HG03558 (cell line): ENCODE results near the gene RPP25L.

Source experiments
- ATAC-seq: cut with Tn5 transposase; IDR thresholded peaks from one replicate; pipeline ENCODE4 v1.9.1; 2021; ENCODE audit warnings: moderate number of reproducible peaks; ENCODE audit not compliant: unreplicated experiment; ENCODE audit errors: extremely low read depth

RPP25L gene, protein sequence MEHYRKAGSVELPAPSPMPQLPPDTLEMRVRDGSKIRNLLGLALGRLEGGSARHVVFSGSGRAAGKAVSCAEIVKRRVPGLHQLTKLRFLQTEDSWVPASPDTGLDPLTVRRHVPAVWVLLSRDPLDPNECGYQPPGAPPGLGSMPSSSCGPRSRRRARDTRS

DNA sequence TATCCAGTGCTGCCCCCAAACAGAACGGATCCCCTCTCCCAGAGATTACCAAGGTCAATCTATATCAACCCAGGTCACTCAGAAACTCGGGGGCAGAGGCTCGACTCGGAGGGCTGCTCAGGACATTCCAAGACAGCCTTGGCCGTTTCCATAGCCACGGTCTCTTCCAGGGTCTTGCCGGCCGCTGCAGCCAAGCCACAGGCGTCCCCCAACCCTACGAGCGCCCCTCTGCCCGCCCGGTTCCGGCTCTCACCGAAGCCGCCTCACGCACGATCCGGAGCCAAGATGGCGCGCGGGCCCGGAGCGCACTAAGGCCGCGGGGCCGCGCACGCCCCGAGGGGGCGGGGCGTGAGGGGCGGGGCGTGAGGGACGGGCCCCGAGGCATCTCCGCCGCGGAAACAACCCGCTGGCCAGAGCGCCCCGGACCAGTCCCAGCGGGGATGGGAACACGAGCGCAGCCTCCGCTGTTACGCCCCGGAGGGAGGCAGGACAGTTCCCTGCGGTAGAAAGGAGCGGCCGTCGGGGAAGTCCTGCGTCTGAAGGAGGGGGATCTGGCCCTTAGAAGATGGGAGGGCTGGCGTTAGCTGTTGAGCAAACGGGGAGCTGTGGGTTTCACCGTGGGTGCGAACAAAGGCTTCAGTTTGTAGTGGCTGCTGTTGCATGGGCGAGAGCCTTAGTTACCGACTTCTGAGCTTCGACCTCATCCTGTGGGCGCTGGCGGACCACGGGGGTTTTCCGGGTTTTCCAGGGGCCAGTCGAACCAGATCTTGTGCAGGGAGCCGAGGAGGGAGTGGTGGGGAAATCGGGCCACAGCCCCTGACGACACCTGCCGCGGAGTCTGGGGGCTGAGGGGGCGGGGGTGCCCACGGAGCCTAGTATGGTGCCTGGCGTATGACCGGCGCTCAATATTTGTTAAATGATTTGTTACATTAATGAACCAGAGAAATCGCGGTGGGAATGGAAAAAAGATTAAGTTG lies at the start of gene RPP25L:
Gene RPP25L, minus strand, starts transcription at position 287 of the 977 bp plus-strand sequence. CDS start 801 bp downstream, outside the sequence.
- no peak for ATAC-seq

DNA sequence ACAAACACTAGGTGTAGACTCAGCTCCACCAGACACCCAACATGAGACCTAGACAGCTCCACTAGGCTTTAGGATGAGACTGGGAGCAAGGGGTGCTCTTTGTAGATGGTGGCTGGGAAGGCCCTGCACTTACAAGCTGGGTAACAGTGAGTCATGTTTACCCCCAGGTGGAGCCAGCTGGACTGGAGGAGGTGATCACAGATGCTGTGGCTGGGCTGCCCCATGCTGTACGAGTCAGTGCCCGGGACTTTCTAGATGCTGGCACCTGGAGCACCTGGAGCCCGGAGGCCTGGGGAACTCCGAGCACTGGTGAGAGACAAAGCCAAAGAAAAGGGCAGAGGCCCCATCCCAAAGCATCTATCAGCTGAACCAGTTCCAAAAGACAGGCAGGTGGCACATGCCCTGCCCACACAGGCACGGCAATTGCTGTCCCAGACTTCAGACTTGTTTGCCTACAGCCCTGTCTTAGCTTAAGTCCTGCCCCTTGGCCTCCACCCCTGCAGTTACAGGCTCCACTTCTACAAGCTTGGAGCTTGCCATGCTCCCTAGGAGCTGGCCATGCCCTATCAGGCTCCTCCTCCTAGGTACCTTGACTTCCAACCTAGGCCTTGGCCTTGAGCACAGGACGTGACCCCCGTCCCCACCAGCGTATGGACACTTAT lies 47.8 kb upstream of the RPP25L start:
- no peak for ATAC-seq

DNA sequence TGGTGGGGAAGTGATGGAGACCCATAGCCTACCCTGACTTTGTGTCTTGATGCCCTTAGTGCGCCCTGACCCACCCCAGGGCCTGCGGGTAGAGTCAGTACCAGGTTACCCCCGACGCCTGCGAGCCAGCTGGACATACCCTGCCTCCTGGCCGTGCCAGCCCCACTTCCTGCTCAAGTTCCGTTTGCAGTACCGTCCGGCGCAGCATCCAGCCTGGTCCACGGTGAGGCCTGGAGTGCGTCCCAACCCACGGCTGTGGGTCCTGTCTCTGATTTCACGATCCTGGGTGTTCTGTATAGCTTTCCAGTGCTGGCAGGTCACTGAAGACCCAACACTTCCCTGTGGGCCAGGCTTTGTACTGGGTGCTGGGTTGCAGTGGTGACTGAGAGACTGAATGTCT lies 46.6 kb upstream of the RPP25L start:
- no peak for ATAC-seq

DNA sequence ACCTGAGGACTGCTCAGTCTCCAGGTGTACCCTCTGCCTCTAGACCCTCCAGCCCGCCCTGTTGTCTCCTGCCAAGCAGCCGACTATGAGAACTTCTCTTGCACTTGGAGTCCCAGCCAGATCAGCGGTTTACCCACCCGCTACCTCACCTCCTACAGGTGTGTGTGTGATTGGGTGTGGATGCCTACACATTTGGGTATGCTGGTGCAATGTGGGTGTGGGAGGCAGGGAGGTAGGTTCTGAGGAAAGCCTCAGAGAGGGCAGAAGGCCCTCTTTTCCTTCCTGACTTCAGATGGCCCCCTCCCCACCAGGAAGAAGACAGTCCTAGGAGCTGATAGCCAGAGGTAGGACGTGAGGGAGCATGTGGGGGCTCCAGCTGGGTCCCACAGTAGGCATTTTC lies 45.1 kb upstream of the RPP25L start:
- ATAC-seq, result no peak

DNA sequence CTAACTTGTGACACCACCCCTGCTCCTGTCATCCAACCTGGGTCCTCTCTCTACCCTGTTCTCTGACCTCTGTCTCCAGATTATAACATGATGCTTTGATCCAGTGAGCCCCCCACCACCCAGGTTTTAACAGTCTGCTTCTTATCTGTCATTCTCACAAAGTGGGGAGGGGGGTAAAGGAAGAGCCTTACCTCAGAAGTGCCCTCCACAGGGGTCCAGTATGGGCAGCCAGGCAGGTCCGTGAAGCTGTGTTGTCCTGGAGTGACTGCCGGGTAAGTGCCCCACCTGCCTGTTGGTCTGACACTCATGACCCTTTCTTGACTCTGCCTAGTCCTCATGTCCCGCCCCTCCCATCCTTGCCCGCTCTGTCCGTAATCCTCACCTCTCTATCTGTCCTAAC lies 43.5 kb upstream of the RPP25L start:
- ATAC-seq, result no peak

DNA sequence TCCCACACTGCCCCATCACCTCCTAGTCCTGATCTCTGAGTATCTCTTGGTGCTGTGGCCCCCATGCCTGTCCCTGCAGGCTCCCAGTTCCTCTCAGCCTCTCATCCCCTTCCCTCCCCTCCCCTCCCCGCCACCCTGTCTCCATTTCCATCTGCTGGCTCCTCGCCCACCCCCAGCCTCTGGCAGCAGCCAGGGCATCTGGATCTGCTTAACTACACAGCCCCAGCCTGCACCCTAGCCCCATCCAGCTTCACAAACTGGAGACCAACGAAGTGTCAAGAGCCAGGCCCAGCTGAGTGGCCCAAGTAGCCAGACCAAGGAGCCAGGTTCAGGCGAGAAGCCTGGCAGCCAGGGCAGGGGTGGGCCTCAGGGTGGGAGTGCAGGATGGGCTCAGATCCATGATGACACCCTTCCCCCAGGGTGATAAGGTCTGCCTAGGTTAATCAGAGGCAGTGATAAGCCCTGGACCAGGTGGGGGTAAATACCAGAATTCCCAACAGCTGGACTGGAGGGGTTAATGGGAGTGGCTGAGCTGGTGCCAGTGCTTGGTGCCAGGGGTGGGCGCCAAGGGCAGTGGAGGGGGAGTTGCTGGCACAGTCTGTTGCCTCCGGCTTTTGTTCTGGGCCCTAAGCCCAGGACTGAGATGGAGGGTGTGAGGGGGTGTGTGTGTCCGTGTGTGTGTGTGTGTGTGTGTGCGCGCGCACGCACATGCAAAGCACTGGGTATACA lies 42.6 kb upstream of the RPP25L start:
- no peak for ATAC-seq

DNA sequence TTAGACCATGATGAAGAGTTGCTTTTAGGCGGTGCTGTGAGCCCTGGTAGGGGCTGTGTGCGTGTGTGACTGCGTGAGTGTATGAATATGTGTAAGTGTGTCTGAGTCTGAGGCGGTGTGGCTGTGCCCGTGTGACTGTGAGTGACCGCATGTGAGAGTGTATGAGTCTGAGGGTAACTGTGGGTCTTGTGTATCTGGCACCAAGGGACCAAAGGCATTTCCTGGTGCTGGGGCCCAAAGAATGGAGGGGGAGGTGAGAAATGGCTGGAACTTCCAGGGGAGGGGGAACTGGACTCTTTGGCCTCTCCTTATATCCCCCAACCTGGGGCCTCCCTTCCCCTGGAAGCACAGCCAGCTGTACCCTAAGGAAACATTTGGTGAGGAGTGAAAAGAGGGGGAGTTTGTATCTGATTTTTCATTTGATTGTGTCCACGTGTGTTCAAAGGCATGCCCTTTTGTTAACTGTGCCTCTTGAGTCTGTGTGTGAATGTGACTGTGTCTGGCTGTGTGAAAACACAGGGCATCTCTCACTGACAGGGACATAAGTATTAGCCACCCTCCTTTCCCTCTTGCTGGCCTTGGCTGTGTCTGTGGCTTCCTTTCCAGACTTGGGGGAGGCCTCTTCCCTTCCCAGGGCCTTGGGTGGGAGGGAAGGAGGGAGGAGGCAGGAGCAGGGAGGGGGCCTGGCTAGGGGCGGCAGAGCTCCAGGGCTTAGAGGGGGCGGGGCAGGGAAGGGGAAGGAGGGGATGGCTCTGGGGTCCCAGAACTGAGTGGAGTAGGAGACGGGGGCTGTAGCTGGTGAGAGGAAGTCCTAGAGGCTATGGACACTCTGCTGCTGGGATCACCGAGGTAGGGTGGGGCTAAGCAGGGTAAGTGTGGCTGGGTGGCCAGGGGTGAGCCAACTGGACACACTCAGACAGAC lies 41.5 kb upstream of the RPP25L start:
- no peak for ATAC-seq

DNA sequence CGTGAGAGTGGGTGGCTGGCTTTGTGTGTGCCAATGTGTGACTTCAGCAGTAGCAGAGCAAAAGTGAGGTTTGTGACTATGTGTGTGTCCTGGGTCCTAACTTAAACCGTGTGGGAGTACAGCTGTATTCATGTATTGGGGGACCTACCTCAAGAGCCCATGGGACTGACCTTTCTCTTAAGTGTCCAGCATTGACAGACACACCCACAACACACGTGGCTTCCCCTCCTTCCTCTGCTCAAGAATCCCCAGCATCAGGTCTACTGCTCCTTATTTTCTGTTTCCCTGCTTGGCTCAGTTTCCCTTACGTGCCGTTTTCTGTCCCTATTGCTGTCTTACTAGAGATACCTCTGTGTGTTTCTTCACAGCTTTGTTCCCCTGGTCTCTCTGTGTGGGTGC lies 40.7 kb upstream of the RPP25L start:
- ATAC-seq, result no peak

DNA sequence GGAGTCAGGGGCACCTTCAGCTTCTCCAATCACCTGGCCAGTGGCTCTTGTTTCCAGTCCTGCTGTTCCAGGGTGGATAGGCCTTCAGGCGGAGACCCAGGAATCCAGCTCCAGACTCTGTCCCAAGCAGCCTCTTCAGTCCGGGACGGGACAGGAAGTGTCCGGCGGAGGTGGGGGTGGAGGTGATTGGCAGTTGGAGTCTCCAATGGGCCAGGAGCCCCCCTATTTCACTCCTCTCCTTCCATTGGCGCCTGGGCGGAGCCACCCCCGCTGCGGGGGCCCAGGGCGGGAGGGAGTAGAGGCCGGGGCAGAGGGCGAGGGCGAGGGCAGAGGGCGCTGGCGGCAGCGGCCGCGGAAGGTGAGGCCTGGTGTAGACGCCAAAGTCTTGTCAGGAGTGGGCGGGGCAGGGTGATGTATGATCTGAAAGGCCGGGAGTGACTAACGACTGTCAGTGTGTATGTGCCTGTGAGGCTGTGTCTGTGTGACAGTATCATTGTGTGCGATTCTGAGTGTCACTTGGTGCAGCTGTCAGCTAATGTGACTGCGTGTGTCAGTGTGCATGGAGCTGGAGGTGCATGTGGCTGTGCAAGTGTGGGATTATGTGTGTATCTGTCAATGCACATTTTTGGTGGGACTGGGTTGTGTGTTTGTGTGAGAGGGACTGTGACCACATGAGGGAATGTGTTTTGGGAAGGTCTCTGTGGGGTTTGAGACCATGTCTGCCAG lies 40.1 kb upstream of the RPP25L start, which contains the start of gene IL11RA:
Gene IL11RA, plus strand, starts transcription at position 310 of the 726 bp plus-strand sequence. CDS start 3,033 bp downstream, outside the sequence.
- ATAC-seq, result no peak

DNA sequence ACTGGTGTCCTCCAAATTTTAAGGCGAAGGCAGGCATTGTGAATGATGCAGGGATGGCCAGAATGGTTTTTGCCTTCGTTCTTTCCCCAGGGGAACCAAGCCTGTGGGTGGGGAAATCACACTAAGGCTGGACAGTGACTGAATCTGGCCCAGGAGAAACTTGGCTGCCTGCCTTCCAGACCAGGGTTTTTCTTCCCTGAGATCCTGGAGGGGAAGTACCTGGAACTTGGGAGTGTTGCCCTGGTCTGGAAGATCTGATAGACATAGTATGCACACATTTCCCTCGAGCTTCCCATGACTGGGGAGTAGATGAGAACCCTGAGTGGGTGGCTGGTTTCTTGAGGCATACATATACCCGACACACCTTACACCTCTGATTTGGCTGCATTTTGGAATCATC lies 39.4 kb upstream of the RPP25L start:
- ATAC-seq, result no peak

DNA sequence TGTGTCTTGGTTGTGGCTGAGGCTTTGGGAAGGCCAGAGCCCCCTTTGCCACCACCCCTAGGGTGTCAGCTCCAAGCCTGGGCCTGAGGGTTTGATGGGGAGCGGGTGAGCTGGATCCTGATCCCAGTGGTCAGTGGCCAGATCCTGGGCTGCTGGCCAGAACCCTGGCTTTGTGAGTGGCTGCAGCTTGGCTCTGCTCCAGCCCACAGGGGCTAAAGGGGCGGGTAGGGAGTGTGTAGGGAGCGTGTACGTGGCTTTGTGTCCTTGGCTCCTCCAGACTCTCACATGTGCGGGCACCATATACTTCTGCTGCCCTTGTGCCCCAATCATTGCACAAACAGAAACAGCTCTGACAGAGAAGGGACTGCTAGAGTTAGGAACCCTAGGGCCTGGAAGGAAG lies 38.9 kb upstream of the RPP25L start:
- ATAC-seq, result no peak

DNA sequence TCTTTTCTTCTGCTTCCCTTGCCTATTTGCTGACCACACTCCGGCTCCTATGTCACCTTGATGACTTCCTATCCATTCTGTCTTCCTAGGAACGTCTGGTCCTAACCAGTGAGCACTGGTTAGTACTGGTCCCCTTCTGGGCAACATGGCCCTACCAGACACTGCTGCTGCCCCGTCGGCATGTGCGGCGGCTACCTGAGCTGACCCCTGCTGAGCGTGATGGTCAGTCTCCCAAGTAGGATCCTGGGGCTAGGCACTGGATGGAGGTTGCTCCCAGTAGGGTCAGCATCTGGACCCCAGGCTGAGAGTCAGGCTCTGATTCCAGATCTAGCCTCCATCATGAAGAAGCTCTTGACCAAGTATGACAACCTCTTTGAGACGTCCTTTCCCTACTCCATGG lies 36.8 kb upstream of the RPP25L start:
- no peak for ATAC-seq

DNA sequence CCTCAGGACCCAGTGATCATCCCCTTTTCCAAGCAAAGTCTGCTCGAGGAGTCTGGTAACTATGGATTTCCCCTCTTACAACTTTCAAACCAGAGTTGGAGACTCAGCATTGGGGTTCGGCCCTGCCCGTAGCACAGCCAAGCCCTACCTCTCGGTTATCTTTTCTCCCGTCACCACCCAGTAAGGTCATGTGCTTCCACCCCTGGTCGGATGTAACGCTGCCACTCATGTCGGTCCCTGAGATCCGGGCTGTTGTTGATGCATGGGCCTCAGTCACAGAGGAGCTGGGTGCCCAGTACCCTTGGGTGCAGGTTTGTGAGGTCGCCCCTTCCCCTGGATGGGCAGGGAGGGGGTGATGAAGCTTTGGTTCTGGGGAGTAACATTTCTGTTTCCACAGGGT lies 35.8 kb upstream of the RPP25L start:
- ATAC-seq, result no peak

DNA sequence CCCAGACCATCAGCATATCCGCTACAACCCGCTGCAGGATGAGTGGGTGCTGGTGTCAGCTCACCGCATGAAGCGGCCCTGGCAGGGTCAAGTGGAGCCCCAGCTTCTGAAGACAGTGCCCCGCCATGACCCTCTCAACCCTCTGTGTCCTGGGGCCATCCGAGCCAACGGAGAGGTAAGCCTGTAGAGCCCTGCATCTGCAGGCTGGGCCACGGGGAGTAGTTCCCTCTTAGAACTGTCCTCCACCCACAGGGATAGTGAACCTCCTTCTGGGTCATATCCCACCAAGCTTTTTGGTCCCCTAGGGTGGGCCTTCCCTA lies 35.1 kb upstream of the RPP25L start:
- ATAC-seq, result no peak

DNA sequence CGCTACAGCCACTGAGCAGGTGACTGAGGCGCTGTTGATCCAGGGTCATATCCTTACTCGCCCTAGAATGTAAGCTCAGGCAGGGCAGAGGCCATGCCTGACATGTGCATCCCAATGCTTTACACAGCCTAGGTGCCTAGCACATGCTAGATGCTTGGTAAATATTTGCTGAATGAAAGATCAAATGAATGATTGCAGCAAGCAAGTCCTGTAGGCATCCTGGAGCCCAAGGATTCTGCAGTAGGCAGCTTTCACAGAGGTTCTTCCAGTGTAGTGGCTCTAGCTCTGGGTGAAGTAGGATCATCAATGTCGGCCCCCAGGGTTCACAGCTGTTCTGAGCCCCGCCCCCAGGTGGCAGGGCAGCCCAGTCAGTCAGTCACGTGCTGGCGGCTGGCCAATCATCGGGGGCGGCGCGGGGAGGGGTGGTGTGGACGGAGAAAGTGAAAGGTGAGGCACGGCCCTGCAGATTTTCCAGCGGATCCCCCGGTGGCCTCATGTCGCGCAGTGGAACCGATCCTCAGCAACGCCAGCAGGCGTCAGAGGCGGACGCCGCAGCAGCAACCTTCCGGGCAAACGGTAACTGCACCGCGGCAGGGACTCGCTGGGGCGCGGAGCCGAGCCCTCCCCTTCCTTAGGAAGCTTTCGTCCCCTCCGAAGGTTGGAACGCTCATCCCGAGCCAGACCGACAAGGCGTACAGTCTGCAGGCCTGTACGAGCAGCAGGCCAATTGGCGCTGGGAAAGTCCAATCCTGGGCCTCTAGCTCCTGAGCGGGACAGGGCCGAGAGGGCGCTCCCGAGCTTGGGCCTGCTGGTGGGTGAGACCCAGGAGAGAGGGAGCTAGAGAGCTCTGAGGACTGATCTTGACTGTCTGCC lies 34.5 kb upstream of the RPP25L start, which contains the start of gene GALT:
Gene GALT, plus strand, starts transcription at position 465 of the 873 bp plus-strand sequence. Its CDS starts 30 bp downstream, at position 495.
- ATAC-seq, result peak; percentile 51

DNA sequence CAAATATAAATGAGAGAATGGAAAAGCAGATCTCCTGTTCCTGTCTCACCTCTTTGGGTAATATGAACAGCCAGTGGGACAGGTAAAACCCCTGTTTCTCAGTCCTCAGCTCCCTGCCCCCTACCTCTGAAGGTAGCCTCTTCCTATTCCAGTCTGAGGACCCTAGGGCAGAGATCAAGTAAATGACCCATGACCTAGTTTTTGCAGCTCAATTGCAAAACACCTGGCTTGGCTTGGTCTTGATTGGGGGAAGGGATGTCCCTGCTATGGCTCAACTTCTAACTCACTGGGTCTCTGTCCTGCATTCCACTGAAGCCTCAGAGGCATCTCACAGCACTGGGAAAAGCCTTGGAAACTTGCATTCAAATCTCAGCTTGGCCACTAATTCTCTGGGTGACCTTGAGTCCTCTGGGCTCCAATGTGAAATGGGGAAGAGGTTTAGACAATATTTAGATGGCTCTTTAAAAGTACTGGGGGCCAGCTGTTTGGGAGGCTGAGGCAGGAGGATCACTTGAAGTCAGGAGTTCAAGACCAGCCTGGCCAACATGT lies 32.9 kb upstream of the RPP25L start:
- no peak for ATAC-seq

DNA sequence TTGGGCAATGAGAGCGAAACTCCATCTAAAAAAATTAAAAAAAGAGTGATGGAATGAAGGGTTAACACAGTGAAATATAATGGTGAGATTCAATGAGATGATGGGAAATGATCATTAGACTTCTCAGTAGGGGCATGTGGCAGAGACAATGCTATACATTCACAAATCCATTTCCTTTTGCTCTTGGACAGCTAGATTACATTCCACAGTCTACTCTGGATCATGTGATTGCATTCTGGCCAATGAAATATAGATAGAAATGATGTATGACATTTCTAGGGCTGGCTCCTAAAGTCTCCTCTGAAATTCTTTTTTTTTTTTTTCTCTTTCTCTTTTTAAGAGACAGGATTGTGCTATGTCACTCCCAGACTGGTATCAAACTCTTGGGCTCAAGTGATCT lies 30.8 kb upstream of the RPP25L start:
- ATAC-seq, result no peak
